Neural progenitor cell (in vitro differentiated cells): Measurements from ENCODE around the gene ATL3. TPM values are rescaled to one million over a fixed set of nuclear protein-coding genes. Genes with fewer than 3 reads are reported as not detected.
"Not testable (repeated sequence)": the region's sequence is repeated elsewhere in the genome, so short reads cannot be mapped to it uniquely, and the experiment has no call there.

ENCODE experiments used
- DNase-seq: peaks from one replicate; pipeline ENCODE4 v3.0.0-alpha.2; 2016; ENCODE audit warnings: low spot score
- H2AFZ ChIP-seq: fragments of 200-600 bp; sonication (generic); replicated peaks from 2 replicates; pipeline ENCODE4 v1.6.1; 2016; ENCODE audit warnings: antibody characterized with exemption
- H3F3A ChIP-seq: fragments of 200-600 bp; sonication (generic); 2 replicates; pipeline ENCODE4 v1.6.1; 2016; ENCODE audit warnings: antibody characterized with exemption, low read depth
- H3K27ac ChIP-seq: fragments of 200-600 bp; sonication (generic); 2 replicates; pipeline ENCODE4 v1.5.1; 2016; ENCODE audit warnings: mild to moderate bottlenecking
- H3K27me3 ChIP-seq: fragments of 200-600 bp; sonication (generic); 2 replicates; pipeline ENCODE4 v1.6.1; 2016; ENCODE audit warnings: mild to moderate bottlenecking, moderate library complexity
- H3K36me3 ChIP-seq: fragments of 200-600 bp; sonication (generic); 2 replicates; pipeline ENCODE4 v1.5.1; 2016
- H3K4me1 ChIP-seq: fragments of 200-600 bp; sonication (generic); 2 replicates; pipeline ENCODE4 v1.6.1; 2016; ENCODE audit warnings: mixed run types
- H3K4me2 ChIP-seq: fragments of 200-600 bp; sonication (generic); 2 replicates; pipeline ENCODE4 v1.6.1; 2016
- H3K4me3 ChIP-seq: fragments of 200-600 bp; sonication (generic); 2 replicates; pipeline ENCODE4 v1.5.1; 2016
- H3K79me2 ChIP-seq: fragments of 200-600 bp; sonication (generic); 2 replicates; pipeline ENCODE4 v1.6.1; 2016; ENCODE audit warnings: low read depth
- H3K9ac ChIP-seq: fragments of 200-600 bp; sonication (generic); 2 replicates; pipeline ENCODE4 v1.6.1; 2016
- H3K9me3 ChIP-seq: fragments of 200-600 bp; sonication (generic); 2 replicates; pipeline ENCODE4 v1.5.1; 2016; ENCODE audit warnings: low read depth
- H4K20me1 ChIP-seq: fragments of 200-600 bp; sonication (generic); 2 replicates; pipeline ENCODE4 v1.6.1; 2016; ENCODE audit warnings: low read depth
- H3K27ac Mint-ChIP-seq: 3 replicates; pipeline ENCODE4 v1.8.0; 2021; ENCODE audit warnings: mixed read lengths
- H3K27me3 Mint-ChIP-seq: 2 replicates; pipeline ENCODE4 v1.8.0; 2022; ENCODE audit warnings: low read depth, mild to moderate bottlenecking, inconsistent platforms, moderate library complexity, mixed read lengths; ENCODE audit not compliant: insufficient read depth
- H3K36me3 Mint-ChIP-seq: 3 replicates; pipeline ENCODE4 v1.8.0; 2021; ENCODE audit warnings: mixed read lengths
- H3K4me1 Mint-ChIP-seq: 3 replicates; pipeline ENCODE4 v1.8.0; 2021; ENCODE audit warnings: mixed read lengths
- H3K4me3 Mint-ChIP-seq: 3 replicates; pipeline ENCODE4 v1.8.0; 2021; ENCODE audit warnings: mild to moderate bottlenecking, moderate library complexity, mixed read lengths
- H3K9me3 Mint-ChIP-seq: 3 replicates; pipeline ENCODE4 v1.8.0; 2020; ENCODE audit warnings: mixed read lengths
- CTCF ChIP-seq: fragments of 200-600 bp; sonication (generic); IDR thresholded peaks from 2 replicates; pipeline ENCODE4 v1.5.1; 2017; ENCODE audit warnings: antibody characterized with exemption, mild to moderate bottlenecking
- EZH2 ChIP-seq: fragments of 200-600 bp; sonication (generic); IDR thresholded peaks from 2 replicates; pipeline ENCODE4 v1.6.1; 2017; ENCODE audit warnings: antibody characterized with exemption, mild to moderate bottlenecking, moderate library complexity
- EZH2phosphoT487 ChIP-seq: fragments of 200-600 bp; sonication (generic); IDR thresholded peaks from 2 replicates; pipeline ENCODE4 v1.6.1; 2017; ENCODE audit warnings: antibody characterized with exemption
- total RNA-seq: library from RNA; depleted of rRNA; stranded (reverse); fragments of >200 nt; gene quantifications from 2 replicates; pipeline ENCODE4 v1.2.3, GENCODE V29; 2015; ENCODE audit warnings: low replicate concordance

The ATL3 gene
- total RNA-seq, 1 donor from 2014 or later = 19.5 TPM

DNA sequence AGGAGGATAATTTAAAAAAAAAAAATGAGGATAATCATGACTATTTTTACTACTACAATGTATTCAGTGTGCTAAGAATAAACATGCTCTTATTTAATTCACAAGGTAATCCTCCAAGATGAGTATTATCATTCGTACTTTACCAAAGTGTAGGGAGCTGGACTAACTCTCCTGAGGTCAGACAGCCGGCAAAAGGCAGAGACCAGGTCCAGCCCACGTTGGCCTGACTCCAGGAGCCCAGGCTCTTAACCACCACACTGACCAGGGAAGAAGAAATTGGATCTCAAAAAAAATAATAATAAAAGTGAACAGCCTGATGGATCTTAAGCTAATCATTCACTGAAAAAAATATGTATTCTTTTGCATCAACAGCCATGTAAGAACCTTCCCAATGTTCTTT is 82.2 kb downstream of the ATL3 start:
- Mint-ChIP-seq H3K36me3 (no peaks in the 10 kb centered on the region), H3K27me3 (peaks cover 2% of the 10 kb centered on the region), H3K4me1 (no peaks in the 10 kb centered on the region), H3K27ac (no peak overlapping the region), H3K9me3 (no peaks in the 10 kb centered on the region), H3K4me3 (no peak overlapping the region)
- Histone ChIP-seq H3K27ac (no peak overlapping the region), H3K9me3 (no peaks in the 10 kb centered on the region), H2AFZ (no peak overlapping the region), H3K27me3 (no peaks in the 10 kb centered on the region), H3F3A (no peaks in the 10 kb centered on the region), H4K20me1 (no peaks in the 10 kb centered on the region), H3K36me3 (no peaks in the 10 kb centered on the region), H3K4me2 (no peak overlapping the region), H3K79me2 (no peaks in the 10 kb centered on the region), H3K9ac (no peak overlapping the region), H3K4me1 (no peaks in the 10 kb centered on the region), H3K4me3 (no peak overlapping the region)
- DNase-seq = no peak
- TF ChIP-seq CTCF (no peak), EZH2phosphoT487 (no peak), EZH2 (no peak)

- H3K27ac Mint-ChIP-seq = no peak overlapping the region
- H3K9me3 ChIP-seq = no peaks in the 10 kb centered on the region
- peaks cover 9% of the 10 kb centered on the region for H3K9me3 Mint-ChIP-seq
- H3K4me3 Mint-ChIP-seq = no peak overlapping the region
- no peaks in the 10 kb centered on the region for H3K79me2 ChIP-seq
- no peaks in the 10 kb centered on the region for H4K20me1 ChIP-seq
- H3K27me3 ChIP-seq = no peaks in the 10 kb centered on the region
- DNase-seq = no peak
- H3K27ac ChIP-seq = no peak overlapping the region
- H3K4me3 ChIP-seq = no peak overlapping the region
- no peak for TF ChIP-seq EZH2
- TF ChIP-seq EZH2phosphoT487 = no peak
- TF ChIP-seq CTCF = no peak
- peaks cover under 1% of the 10 kb centered on the region for H3K27me3 Mint-ChIP-seq
- no peaks in the 10 kb centered on the region for H3K36me3 Mint-ChIP-seq
- no peaks in the 10 kb centered on the region for H3K4me1 Mint-ChIP-seq
- H3K9ac ChIP-seq = no peak overlapping the region
- H2AFZ ChIP-seq = no peak overlapping the region
- H3K4me2 ChIP-seq = no peak overlapping the region
- H3K4me1 ChIP-seq = peaks cover 8% of the 10 kb centered on the region
- H3K36me3 ChIP-seq = no peaks in the 10 kb centered on the region
- no peaks in the 10 kb centered on the region for H3F3A ChIP-seq
These were observed 84.6 kb downstream of the ATL3 start for GRCh38 chr11:63586451-63587166.

DNA sequence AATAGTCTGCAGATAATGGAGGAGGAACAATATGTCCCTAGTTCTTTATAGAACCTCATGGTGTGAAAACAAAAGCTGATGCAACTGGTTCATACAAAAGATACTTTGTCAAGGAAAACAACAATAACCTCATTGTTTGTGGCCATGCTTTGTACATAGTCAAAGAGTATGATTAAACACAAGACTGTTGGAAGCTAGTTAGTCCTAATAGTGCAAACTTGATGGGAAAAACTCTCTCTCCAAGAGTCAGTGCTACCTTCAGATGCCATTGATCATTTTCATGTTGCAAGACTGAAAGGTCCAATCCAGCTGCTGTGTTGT is 87.9 kb downstream of the ATL3 start:
- H3K36me3 Mint-ChIP-seq = no peaks in the 10 kb centered on the region
- Histone ChIP-seq H3K9ac (no peak overlapping the region), H3K9me3 (no peaks in the 10 kb centered on the region), H3K4me2 (no peak overlapping the region), H3K4me3 (no peak overlapping the region), H3F3A (no peaks in the 10 kb centered on the region), H4K20me1 (no peaks in the 10 kb centered on the region), H3K27ac (peak overlapping the region; percentile 16), H3K27me3 (no peaks in the 10 kb centered on the region), H3K79me2 (no peaks in the 10 kb centered on the region), H2AFZ (no peak overlapping the region), H3K36me3 (no peaks in the 10 kb centered on the region), H3K4me1 (peaks cover 8% of the 10 kb centered on the region)
- DNase-seq = peak; percentile 28
- H3K27ac Mint-ChIP-seq = no peak overlapping the region
- peaks cover 2% of the 10 kb centered on the region for H3K27me3 Mint-ChIP-seq
- peaks cover 21% of the 10 kb centered on the region for H3K9me3 Mint-ChIP-seq
- TF ChIP-seq CTCF = no peak
- no peak for TF ChIP-seq EZH2phosphoT487
- TF ChIP-seq EZH2 = no peak
- no peaks in the 10 kb centered on the region for H3K4me1 Mint-ChIP-seq
- no peak overlapping the region for H3K4me3 Mint-ChIP-seq

DNA sequence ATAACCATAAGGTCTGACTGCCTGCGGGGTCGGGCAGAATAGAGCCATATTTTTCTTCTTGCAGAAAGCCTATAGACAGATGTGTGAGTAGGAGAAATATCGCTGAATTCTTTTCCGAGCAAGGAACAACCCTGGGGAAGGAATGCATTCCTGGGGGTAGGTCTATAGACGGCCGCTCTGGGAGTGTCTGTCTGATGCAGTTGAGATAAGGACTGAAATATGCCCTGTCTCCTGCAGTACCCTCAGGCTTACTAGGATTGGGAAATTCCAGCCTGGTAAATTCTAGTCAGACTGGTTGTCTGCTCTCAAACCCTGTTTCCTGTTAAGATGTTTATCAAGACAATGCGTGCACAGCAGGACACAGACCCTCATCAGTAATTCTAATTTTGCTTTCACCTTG is 90.0 kb downstream of the ATL3 start:
- H3K79me2 ChIP-seq, H3K9me3 ChIP-seq, H3K4me1 Mint-ChIP-seq, H3K4me3 Mint-ChIP-seq, H3F3A ChIP-seq, H3K36me3 ChIP-seq, H2AFZ ChIP-seq, H3K4me2 ChIP-seq, H3K36me3 Mint-ChIP-seq, DNase-seq, H3K27ac Mint-ChIP-seq, H3K27ac ChIP-seq, H3K4me1 ChIP-seq, H3K27me3 Mint-ChIP-seq, H3K9ac ChIP-seq, H4K20me1 ChIP-seq, H3K4me3 ChIP-seq, H3K27me3 ChIP-seq: not testable (repeated sequence)
- peaks cover 29% of the 10 kb centered on the region for H3K9me3 Mint-ChIP-seq

GRCh38 chr11:63578882-63579281 is 92.3 kb downstream of the ATL3 start:
- H2AFZ ChIP-seq, H3F3A ChIP-seq, H4K20me1 ChIP-seq, H3K4me1 ChIP-seq, H3K27me3 ChIP-seq, H3K79me2 ChIP-seq, H3K36me3 Mint-ChIP-seq, H3K27me3 Mint-ChIP-seq, H3K4me3 ChIP-seq, DNase-seq, H3K27ac ChIP-seq, H3K9ac ChIP-seq, H3K4me3 Mint-ChIP-seq, H3K9me3 ChIP-seq, H3K27ac Mint-ChIP-seq, H3K36me3 ChIP-seq, H3K4me2 ChIP-seq: not testable (repeated sequence)
- H3K4me1 Mint-ChIP-seq = peaks cover 12% of the 10 kb centered on the region
- H3K9me3 Mint-ChIP-seq = peaks cover 29% of the 10 kb centered on the region
